GM21390 (cell line): ENCODE measurements around the gene PCNX2.

Source experiments
- ATAC-seq: cut with Tn5 transposase; IDR thresholded peaks from one replicate; pipeline ENCODE4 v1.9.1; 2021; ENCODE audit not compliant: unreplicated experiment

The PCNX2 gene

DNA sequence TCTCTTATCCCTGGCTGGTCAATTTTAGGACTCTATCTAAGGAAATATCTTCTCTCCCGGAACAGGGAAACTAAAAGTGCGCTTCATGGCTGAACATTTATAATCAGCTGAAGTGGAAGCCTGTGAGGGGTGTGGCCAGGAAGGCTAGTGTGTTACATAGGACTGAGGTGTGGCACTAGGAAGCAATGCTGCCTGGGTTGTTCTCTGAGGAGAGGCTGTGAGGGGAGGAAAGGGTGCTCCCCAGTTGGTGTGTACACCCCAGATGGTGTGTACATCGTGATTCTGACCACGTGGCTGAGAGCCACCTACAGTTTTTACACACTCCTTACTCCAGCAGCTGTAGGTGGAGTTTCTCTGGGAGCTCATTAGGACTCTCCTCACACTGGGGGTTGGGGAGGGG is 328.9 kb downstream of the PCNX2 start:
- ATAC-seq = no peak

DNA sequence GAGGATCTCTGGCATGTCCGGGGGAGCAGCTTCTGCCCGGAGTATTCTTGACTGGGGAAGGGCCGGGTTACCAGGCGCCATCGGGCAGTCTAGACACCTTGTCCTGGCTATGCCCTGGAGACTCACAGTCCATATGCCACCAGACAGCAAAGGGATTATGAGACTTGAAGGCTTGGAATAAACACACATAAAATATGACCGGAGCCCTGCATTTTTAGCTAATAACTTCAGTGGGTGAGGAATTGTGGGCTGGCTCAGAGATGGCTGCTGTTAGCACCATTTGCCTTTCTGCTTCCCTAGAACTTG is 329.7 kb downstream of the PCNX2 start:
- ATAC-seq = no peak

DNA sequence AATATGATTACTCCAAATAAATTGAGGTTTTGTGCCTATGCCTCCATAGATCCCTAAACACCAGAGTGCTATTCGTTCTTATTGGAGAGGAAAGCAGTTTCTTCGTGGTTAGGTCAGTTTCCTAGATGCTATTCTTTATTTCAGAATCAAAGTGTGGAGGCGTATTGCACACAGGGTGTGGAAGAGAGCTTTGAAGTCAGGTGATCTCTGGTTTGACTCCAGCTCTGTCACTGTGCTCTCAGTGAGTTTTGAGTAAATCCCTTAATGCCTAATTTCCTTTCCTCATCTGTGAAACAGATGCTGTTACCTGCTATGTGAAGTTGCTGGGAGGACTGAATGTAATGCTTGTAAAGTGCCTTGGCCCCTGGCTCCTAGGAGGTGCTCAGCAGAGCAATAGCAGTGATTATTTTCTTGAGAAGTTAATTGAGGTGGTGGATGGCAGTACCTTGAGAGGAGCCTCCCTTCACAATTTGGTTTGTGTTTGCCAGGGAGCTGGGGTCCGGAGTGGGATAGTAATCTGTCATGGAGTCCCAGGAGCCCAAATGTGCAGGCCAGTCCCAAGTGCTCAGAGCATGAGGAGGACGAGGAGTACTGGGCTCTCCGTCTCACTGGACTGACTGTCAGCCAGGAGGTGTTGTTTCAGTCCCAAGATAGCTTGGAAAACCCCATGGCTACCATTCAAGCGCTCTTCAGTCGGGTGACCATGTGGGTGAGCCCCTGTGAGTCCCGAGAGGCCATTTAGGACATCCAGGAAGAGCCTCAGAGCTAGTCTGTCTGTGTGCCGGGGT is 330.2 kb downstream of the PCNX2 start:
- no peak for ATAC-seq

DNA sequence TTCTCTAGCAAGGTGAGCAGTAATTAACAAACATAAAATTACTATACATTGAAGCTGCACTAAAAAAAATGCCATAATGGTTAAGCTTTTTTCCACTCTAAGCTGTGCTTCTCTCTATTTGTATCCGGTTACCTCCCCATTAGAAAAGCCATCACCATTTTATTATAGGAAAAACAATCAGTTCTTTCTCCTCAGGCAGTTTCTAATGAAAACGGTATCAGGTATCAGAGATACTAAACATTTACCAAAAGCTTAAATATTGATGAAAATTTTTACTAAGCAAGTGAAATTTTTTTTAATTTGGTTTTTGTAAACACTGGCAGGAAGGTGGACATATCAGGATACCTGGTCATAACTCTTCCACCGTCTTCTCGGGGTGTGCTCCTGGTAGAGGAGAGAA is 330.9 kb downstream of the PCNX2 start:
- no peak for ATAC-seq

DNA sequence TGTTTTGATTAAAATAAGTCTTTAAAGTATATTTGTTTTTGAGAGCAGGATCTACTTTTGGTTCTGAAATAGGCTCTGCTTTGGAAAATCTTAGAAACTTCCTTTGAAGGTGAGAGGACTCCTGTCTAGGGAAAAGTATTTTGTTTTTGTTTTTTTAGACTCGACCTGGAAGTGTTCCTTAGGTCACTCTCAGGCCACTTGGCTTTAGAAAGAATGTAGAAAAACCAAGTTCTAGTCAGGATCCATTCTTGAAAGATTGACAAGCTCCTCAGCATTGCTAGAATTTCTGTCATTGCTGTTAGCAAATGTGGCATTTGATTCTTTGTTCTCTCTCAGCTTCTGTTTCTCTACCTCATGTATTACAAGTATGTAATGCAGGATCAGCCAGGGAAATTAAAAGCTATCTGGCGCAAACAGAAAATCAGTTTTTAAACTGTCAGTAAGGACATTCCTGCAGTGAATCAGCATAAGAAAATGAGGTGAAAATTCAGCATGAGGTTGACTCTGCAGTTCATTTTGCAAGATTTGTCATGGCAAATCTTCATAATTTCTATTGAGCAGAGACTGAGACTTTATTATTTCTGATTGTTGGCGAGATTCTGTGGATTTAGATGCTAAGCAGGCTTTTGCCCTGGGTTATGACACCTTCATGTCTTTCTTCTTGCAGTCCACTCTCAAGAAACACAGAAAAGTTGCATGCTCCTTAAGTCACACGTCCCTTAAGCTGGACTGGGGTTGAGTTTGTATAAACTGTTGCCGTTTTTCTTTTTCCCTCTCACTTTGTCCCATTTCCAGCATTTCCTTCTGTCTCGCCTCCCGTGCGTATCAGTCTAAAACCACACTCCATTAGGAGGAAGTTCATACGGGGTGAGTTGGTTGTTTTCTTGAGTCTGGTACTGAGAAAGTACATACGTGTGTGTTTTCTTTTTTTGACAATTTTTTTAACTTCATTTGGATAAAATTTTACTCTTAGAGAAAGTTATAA is 332.5 kb downstream of the PCNX2 start:
- ATAC-seq = no peak

DNA sequence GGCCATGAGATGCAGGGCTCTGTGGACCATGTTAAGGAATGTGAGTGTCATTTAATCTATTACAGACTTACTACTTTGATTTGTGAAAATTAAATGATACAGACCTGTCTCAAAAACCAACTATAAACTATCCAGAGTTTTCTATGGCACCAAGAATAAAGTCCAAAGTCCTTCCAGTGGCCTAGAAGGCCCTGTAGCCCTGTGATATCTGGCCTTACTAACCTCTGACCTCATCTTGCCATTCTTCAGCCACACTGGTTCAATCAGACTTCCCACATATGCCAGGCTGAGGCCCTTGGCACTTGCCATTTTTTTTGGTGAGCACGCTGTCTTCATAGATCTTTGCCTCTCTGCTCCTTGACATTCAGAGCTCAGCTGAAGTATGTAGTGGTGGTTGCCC is 337.5 kb downstream of the PCNX2 start:
- ATAC-seq = no peak

DNA sequence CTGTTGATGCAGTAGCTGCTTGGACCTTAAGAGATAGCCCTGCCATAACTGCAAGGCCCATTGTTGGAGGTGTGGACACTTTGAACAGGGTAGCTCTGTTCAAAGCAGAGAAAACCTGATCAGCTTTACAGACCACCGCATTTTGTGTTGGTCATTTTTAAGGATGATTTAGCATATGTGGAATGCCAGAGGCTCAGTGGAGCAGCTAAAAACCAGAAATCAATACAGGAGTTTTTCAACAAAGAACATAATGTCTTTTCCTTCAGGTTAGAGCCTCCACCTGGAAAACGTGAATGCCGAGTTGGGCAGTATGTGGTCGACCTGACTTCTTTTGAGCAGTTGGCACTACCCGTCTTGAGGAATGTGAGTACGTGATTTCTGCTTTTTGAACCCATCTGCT is 339.4 kb downstream of the PCNX2 start:
- ATAC-seq = no peak

DNA sequence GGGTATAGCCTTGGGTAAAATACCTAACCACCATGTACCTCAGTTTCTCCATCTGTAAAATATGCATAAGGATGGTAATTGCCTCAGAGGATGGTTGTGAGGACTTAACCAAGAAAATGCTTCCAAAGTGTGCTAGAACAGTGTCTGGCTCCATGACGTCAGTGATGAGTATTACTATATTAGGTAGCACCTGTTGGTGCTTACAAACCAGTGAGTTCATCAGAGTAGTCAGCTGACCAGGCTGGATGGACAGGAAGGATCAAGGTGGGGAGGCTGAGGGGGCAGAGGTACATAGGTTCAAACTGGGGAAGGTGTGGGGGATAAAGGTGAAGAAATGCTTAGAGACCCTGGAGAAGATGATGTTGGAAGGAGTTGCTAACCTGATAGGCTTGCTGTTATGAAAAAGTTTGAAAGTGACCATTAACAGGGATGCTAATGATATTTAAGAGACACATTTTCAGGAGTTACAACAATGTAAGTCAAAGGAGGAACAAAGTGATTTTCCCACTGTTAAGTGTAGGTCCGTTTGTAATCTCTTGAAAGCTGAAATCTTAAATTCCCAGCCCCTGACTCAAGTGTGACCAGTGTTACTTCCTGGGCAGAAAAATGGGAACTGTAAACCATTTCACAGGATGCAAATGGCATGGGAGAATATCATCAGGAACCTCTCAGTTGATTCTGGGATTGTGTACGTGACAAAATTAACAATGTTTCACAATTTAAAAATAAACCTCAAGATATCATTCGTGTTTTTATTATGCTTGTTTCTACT is 340.7 kb downstream of the PCNX2 start:
- no peak for ATAC-seq

DNA sequence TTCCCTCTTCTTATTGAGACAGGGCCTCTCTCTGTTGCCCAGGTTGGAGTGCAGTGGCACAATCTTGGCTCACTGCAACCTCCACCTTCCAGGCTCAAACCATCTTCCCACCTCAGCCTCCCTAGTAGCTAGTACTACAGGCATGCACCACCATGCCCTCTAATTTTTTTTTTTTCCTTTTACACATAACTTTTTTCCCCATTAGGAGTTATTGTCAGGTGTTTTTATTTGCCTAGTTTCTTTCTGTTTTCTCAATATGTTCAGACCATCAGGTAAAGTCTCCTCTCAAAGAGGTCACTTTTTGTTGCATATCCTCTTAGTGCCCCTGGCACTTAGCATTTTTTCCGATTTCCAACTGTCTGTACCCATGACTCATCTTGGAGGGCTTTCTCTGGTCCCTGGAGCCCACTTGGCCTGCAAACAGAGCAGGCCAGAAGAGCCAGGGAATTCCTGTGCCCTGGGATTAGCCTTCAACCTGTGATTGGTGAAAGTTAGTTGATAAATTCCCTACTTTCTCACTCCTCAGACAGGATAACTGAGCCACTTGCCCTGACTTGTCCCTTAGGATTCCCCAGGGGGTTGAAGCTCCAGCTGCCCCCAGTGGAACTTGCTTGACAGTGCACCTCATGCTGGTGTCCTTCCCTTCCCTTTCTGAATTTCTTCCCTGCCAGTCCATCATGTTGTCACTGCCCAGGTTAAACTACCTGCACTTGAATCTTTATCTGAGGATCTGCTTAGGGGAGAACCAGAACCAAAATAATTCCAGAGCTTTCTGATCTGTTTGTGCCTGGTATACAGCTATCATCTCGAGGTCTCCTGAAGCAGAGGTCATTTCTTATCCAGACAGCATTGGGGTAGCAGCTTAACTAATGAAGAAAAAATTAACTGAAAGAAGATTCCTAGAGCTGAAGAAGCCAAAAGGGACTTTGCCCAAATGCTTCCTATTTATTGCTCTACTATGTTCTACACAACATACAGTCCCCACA is 342.7 kb downstream of the PCNX2 start:
- peak; percentile 55 for ATAC-seq

DNA sequence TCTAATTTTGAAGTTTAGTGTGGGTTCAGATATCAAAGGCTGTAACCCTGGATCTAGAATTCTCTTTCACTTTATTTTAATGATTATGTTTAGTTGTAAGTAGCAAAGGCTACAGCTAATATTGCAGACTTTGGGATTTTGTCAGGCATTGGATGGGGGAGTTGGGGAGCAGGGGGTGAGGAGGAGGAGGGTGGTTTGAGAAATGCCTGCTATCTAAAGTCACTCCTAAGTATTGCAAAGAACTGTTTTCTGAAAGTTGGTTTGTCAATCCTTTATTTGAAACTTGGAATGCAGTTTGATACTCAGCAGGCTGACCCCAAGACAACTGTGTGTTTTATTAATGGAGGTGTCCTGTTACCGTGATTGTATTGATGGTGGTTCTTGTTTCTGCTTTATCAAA is 343.9 kb downstream of the PCNX2 start:
- no peak for ATAC-seq

DNA sequence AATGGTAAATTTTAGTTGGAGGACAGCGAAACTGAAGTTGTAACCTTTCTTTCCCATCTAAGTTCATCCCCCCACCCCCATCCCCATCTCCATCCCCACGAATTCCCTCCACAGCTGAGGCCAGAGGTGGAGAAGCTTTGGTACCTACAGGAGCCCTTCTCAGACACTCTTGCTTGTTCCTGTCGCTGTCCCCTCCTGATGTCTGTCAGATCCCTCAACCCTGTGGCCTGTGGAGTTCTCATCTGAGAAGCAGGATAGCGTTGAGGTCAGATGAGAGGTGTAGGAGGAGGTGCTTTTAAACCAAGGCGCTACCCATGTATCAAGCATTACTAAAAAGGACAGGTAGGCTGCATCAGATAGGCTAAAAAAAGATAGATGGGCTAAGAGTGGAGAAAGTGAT is 344.3 kb downstream of the PCNX2 start:
- no peak for ATAC-seq

DNA sequence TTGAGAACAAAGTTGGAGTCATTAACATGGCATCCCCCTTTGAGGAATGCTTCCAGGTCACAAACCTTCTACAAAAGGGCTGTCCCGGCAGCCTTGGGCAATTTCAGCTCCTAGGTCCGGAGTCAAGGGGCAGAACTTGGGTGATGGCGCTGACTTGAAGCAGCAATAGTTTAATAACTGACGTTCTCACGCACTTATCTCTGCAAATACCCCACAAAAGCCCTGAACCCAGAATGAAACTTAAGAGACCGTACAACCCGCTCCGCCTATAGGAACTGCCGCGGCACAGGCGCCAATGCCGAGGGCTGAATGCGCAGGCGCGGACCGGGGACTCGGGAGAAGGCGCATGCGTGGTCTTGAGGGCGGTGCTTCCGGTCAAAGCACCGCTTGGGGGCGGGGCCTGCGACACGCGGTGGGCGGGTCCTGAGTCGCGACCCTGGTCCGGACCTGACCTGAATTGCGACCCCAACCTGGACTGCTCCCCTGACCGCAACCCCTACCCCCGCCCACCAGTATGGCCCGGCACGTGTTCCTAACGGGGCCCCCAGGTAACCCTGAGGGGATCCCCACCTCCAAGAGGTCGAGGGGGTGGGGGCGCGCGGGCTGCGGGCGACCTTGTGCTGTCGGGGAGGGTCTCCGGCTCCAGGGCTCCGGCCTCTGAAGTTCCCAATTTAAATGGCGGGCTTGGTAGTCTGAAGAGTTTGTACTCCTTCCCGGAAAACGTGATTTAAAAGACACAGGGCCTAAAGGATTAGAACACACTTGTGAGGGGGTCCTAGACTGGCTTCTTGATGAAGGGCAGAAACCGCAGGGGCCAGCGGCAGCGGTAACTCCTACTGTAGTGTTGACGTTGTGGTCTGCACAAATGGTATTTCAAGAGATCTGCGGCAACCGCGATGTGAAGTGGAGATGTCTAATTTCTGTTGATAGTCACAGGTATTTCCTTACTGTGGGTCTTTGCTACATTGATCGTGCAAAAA is 345.0 kb downstream of the PCNX2 start, which contains the start of gene NTPCR:
NTPCR (plus strand) TSS at position 415 of the 980 bp plus-strand sequence; CDS start at position 515, 100 bp downstream.
- peak; percentile 83 for ATAC-seq

DNA sequence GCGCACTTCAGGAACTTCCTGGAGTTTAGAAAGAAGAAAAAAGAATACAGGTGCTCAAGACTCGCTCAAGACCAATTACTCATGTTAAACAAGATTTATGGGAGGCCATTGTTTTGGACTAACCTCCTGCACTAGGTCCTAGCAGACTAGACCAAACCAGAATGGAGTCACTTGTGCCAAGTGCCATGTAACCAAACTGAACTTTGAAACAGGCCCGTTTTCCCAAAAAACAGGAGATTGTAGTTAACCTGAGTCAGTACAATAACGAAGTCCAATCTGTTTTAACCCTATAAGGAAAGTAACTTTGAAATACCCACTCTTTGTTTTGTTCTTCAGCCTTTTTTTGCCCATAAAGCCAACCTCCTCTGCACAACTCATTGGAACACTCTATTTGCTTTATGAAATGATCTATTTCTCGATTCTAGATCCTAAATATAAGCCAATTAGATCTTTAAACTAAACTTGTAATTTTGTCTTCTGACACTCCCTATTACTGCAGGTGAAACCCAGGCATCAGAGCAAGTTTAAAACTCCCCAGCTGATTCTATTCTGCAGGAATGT is 345.8 kb downstream of the PCNX2 start:
- no peak for ATAC-seq

DNA sequence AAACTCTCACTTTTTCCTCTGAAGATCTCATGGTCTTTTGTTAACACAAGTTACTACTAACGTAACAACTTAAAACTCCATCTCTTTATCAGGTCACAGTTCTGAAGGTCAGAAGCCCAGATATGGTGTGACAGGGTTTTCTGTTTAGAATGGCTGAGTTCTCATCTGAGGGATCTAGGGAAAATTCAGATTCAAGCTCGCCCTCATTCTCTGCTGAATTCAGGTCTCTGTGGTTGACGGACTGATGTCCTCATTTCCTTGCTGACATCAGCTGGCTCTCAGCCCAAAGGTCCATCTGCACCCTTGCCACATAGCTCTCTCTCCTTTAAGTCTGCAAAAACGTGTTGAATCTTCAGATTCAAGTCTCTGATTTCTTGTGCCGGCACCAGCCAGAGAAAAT is 351.2 kb downstream of the PCNX2 start:
- no peak for ATAC-seq

DNA sequence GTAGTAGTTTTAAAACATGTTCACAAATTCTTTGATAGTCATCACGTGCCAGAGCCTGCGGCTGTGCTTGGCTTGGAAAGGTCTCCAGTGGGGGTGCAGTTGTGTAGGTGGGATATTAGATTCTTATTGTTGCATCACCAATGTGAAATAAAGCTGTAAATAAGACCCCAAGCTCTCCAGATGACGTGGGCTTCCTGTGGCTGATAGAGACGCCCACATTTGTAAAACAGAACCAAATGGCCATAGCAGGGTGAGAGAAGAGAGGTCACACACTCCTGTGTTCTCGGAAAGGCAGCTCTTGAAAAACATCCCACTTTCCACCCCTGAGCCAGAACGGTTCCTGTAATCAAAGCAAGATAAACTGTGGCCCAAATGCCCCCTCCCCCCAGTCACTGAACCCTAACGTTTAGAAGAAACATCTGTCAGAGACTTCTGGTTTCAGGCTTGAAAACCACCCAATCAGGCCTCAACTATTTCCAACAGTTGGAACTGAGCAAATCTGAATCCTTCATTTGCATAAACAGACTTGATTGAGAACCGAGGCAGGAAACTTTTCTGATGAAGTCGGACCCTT is 351.8 kb downstream of the PCNX2 start:
- peak; percentile 55 for ATAC-seq

DNA sequence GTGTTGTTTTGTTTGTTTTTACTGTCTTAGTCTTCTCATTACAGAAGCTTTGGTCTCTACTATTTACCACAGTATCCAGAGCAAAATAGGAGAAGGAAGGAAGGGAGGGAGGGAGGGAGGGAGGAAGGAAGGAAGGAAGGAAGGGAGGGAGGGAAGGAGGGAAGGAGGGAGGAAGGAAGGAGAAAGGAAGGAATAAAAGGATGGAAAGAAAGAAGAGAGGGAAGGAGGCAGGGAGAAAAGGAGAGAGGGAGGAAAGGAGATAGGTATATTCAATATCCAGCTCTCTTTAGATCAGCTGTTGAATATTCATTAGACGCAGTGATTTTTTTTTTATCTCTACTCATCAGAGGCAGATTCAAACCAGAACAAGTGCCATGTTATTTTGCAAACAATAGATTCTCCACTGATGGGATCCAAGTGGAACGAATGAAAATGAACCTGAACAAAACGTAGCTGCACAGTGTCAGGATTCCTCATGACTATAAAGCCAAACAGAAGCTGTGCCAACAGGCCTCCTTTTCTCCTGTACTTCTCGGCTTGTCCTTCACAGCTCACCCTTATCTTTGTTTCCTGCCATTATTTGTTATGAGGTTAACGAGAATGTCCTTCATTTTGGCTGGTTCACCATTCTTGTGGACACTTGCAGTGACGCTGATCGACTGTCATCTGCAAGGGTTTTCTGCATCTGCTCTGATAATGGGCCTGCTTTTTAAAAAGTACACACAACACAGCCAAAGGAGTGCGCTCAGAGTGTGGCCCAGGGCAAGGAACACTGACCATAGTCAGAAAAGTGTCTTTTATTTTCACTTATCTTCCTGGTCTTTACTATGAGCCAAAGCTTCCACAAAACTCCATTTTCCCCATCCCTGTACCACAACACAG is 352.9 kb downstream of the PCNX2 start:
- no peak for ATAC-seq

DNA sequence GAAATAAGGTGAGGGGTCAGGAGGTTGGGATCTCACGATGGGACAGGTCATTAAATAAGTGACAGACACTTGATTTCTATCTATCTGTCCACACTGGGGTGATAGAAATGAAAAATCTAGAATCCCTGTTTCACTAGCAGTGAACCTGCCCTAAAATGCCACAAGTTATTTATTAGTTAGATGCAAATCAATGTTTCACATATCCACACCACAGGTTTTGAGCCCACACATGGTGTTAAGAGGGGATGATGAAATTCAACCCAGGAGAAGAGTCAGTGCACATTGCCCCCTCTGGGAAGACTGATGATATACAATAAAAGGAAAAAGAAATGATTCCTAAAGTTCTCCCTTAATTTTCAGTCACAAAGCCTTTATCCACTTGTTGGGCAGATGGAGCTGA is 355.3 kb downstream of the PCNX2 start:
- peak; percentile 51 for ATAC-seq
